H9 (cell line): Measurements from ENCODE around the gene B4GALNT1. TPM values are rescaled to one million over a fixed set of nuclear protein-coding genes. Genes with fewer than 3 reads are reported as not detected.

Experiments used
- DNase-seq: peaks from one replicate; pipeline ENCODE4 v3.0.0-alpha.2; 2017
- H2AFZ ChIP-seq: one replicate; pipeline ENCODE4 v1.6.1; 2013; ENCODE audit warnings: mild to moderate bottlenecking, low read length, control low read depth, moderate library complexity
- H2AK5ac ChIP-seq: 2 replicates; pipeline ENCODE4 v1.6.1; 2013; ENCODE audit warnings: low read length, control low read depth, mixed read lengths; ENCODE audit not compliant: insufficient read length
- H2BK120ac ChIP-seq: one replicate; pipeline ENCODE4 v1.6.1; 2013; ENCODE audit warnings: low read depth, mild to moderate bottlenecking, low read length, control low read depth, inconsistent platforms; ENCODE audit not compliant: poor library complexity, severe bottlenecking
- H2BK12ac ChIP-seq: 2 replicates; pipeline ENCODE4 v1.6.1; 2013; ENCODE audit warnings: low read length, control low read depth, mixed read lengths, low read depth; ENCODE audit not compliant: insufficient read length
- H2BK15ac ChIP-seq: 2 replicates; pipeline ENCODE4 v1.6.1; 2013; ENCODE audit warnings: low read depth, low read length, control low read depth
- H2BK20ac ChIP-seq: one replicate; pipeline ENCODE4 v1.6.1; 2013; ENCODE audit warnings: low read depth, mild to moderate bottlenecking, low read length, control low read depth, inconsistent platforms; ENCODE audit not compliant: poor library complexity, severe bottlenecking
- H2BK5ac ChIP-seq: 2 replicates; pipeline ENCODE4 v1.6.1; 2013; ENCODE audit warnings: low read length, control low read depth, mixed read lengths; ENCODE audit not compliant: insufficient read length
- H3K14ac ChIP-seq: 2 replicates; pipeline ENCODE4 v1.6.1; 2013; ENCODE audit warnings: low read length, control low read depth; ENCODE audit not compliant: insufficient read depth
- H3K18ac ChIP-seq: 2 replicates; pipeline ENCODE4 v1.6.1; 2013; ENCODE audit warnings: low read depth, mild to moderate bottlenecking, mixed read lengths, low read length, control low read depth; ENCODE audit not compliant: insufficient read length
- H3K23ac ChIP-seq: 2 replicates; pipeline ENCODE4 v1.6.1; 2013; ENCODE audit warnings: low read length, control low read depth, mixed read lengths, low read depth; ENCODE audit not compliant: insufficient read length
- H3K23me2 ChIP-seq: 2 replicates; pipeline ENCODE4 v1.6.1; 2013; ENCODE audit warnings: low read depth, mild to moderate bottlenecking, mixed read lengths, low read length, control low read depth; ENCODE audit not compliant: insufficient read length, poor library complexity, severe bottlenecking
- H3K27ac ChIP-seq: 2 replicates; pipeline ENCODE4 v1.5.1; 2013; ENCODE audit warnings: low read length, control low read depth, mixed read lengths, low read depth; ENCODE audit not compliant: insufficient read length
- H3K27me3 ChIP-seq: 2 replicates; pipeline ENCODE4 v1.6.1; 2013; ENCODE audit warnings: low read length, control low read depth, inconsistent platforms; ENCODE audit not compliant: insufficient read depth
- H3K4ac ChIP-seq: 2 replicates; pipeline ENCODE4 v1.6.1; 2013; ENCODE audit warnings: low read depth, mild to moderate bottlenecking, control low read depth, inconsistent platforms, low read length, moderate library complexity
- H3K4me1 ChIP-seq: 2 replicates; pipeline ENCODE4 v1.6.1; 2013; ENCODE audit warnings: low read length, control low read depth, inconsistent platforms; ENCODE audit not compliant: insufficient read depth
- H3K4me2 ChIP-seq: 2 replicates; pipeline ENCODE4 v1.6.1; 2013; ENCODE audit warnings: low read length, control low read depth, mixed read lengths; ENCODE audit not compliant: insufficient read length, insufficient read depth
- H3K56ac ChIP-seq: 2 replicates; pipeline ENCODE4 v1.6.1; 2013; ENCODE audit warnings: low read depth, mild to moderate bottlenecking, mixed read lengths, low read length, control low read depth; ENCODE audit not compliant: insufficient read length
- H3K79me1 ChIP-seq: 2 replicates; pipeline ENCODE4 v1.6.1; 2013; ENCODE audit warnings: low read depth, mild to moderate bottlenecking, moderate library complexity, low read length, control low read depth, inconsistent platforms; ENCODE audit not compliant: insufficient read depth, poor library complexity, severe bottlenecking
- H3K79me2 ChIP-seq: 2 replicates; pipeline ENCODE4 v1.6.1; 2013; ENCODE audit warnings: low read length, control low read depth, inconsistent platforms; ENCODE audit not compliant: insufficient read depth
- H3K9ac ChIP-seq: 2 replicates; pipeline ENCODE4 v1.6.1; 2013; ENCODE audit warnings: low read length, control low read depth, mixed read lengths; ENCODE audit not compliant: insufficient read length; ENCODE audit errors: extremely low read depth
- H3K9me3 ChIP-seq: one replicate; pipeline ENCODE4 v1.6.1; 2013; ENCODE audit warnings: low read depth, low read length, inconsistent platforms; ENCODE audit not compliant: control insufficient read depth
- H3T11ph ChIP-seq: one replicate; pipeline ENCODE4 v1.6.1; 2013; ENCODE audit warnings: mild to moderate bottlenecking, low read length, control low read depth, inconsistent platforms
- H4K20me1 ChIP-seq: one replicate; pipeline ENCODE4 v1.6.1; 2013; ENCODE audit not compliant: control insufficient read depth, insufficient read length, insufficient read depth
- H4K5ac ChIP-seq: 2 replicates; pipeline ENCODE4 v1.6.1; 2013; ENCODE audit warnings: low read depth, mild to moderate bottlenecking, mixed read lengths, low read length, control low read depth; ENCODE audit not compliant: insufficient read length
- H4K8ac ChIP-seq: replicated peaks from 2 replicates; pipeline ENCODE4 v1.6.1; 2013; ENCODE audit warnings: low read length, control low read depth, mixed read lengths, low read depth; ENCODE audit not compliant: insufficient read length
- H4K91ac ChIP-seq: 2 replicates; pipeline ENCODE4 v1.6.1; 2013; ENCODE audit warnings: low read depth, mild to moderate bottlenecking, moderate library complexity, mixed read lengths, low read length, control low read depth; ENCODE audit not compliant: insufficient read length
- H3K27ac Mint-ChIP-seq, 3 experiments: 2 replicates in 2 of 3; 3 replicates in 1 of 3; pipeline ENCODE4 v1.8.0; 2020 to 2021; ENCODE audit warnings: mixed read lengths in 3 of 3, mild to moderate bottlenecking in 1 of 3, moderate library complexity in 1 of 3
- H3K27me3 Mint-ChIP-seq: 2 replicates; pipeline ENCODE4 v1.8.0; 2021; ENCODE audit warnings: low read depth, mild to moderate bottlenecking, moderate library complexity, mixed read lengths
- H3K36me3 Mint-ChIP-seq, 3 experiments: 2 replicates in 2 of 3; 3 replicates in 1 of 3; pipeline ENCODE4 v1.8.0; 2020 to 2021; ENCODE audit warnings: low read depth in 3 of 3, mixed read lengths in 3 of 3; ENCODE audit not compliant: insufficient read depth in 1 of 3
- H3K4me1 Mint-ChIP-seq, 2 experiments: 2 replicates each; pipeline ENCODE4 v1.8.0; 2020; ENCODE audit warnings: mixed read lengths in 2 of 2
- H3K4me3 Mint-ChIP-seq, 2 experiments: 2 replicates in 1 of 2; 3 replicates in 1 of 2; pipeline ENCODE4 v1.8.0; 2020 to 2021; ENCODE audit warnings: mild to moderate bottlenecking in 2 of 2, mixed read lengths in 2 of 2, moderate library complexity in 1 of 2
- H3K9me3 Mint-ChIP-seq, 2 experiments: 2 replicates in 1 of 2; 3 replicates in 1 of 2; pipeline ENCODE4 v1.8.0; 2020; ENCODE audit warnings: mild to moderate bottlenecking in 2 of 2, mixed read lengths in 2 of 2, moderate library complexity in 1 of 2
- CTCF ChIP-seq: fragments of 200-600 bp; sonication (generic); conservative IDR thresholded peaks from 3 replicates; pipeline ENCODE4 v1.8.0; 2021; ENCODE audit warnings: antibody characterized with exemption, mild to moderate bottlenecking
- whole genome bisulfite sequencing: extraction: QIAGEN DNeasy Blood & Tissue Kit; methylation state at CpG from one replicate; pipeline ENCODE4 v1.1.7; 2013; ENCODE audit warnings: missing lambda C conversion rate, low lambda C conversion rate, mixed read lengths; ENCODE audit not compliant: insufficient read length; ENCODE audit errors: extremely low coverage; 5-methylcytosine and 5-hydroxymethylcytosine counted together
- total RNA-seq: library from RNA; stranded (reverse); gene quantifications from 2 replicates; pipeline ENCODE4 v1.2.1, GENCODE V29; 2021

B4GALNT1 gene
- total RNA-seq, 1 experiment from 2014 or later = 2.3 TPM

- no peak overlapping the region; a peak in 1 of 5 replicates for H3K4me3 Mint-ChIP-seq
- H3K4me2 ChIP-seq = no peak overlapping the region
- H3K56ac ChIP-seq = no peak overlapping the region
- H2BK5ac ChIP-seq = no peak overlapping the region
- H3K4ac ChIP-seq = no peak overlapping the region
- H3K14ac ChIP-seq = no peak overlapping the region
- no CpG with 5 or more reads among the region's 3 CpGs for WGBS
- peaks cover 4% of the 10 kb centered on the region for H3K23me2 ChIP-seq
- H2BK20ac ChIP-seq = no peak overlapping the region
- no peaks in the 10 kb centered on the region for H3K9me3 ChIP-seq
- no peak overlapping the region for H2AK5ac ChIP-seq
- no peak overlapping the region for H3K27ac ChIP-seq
- H3K4me1 Mint-ChIP-seq = peaks cover 21 to 22% of the 10 kb centered on the region in 2 experiments
- peaks cover 11 to 13% of the 10 kb centered on the region in 2 experiments; a peak in 4 of 5 replicates for H3K9me3 Mint-ChIP-seq
- no peak overlapping the region for H3K27ac Mint-ChIP-seq
- peaks cover 2% of the 10 kb centered on the region; the same call in 1 of the 2 replicates for H3K27me3 ChIP-seq
- peaks cover 4% of the 10 kb centered on the region; the same call in 1 of the 2 replicates for H3K4me1 ChIP-seq
- H4K8ac ChIP-seq = no peak overlapping the region
- DNase-seq = no peak
- H4K20me1 ChIP-seq = no peaks in the 10 kb centered on the region
- no peak for TF ChIP-seq CTCF
- H3T11ph ChIP-seq = no peak overlapping the region
- no peak overlapping the region for H4K5ac ChIP-seq
- no peak overlapping the region for H4K91ac ChIP-seq
- no peaks in the 10 kb centered on the region; a peak in 1 of 7 replicates for H3K36me3 Mint-ChIP-seq
- no peaks in the 10 kb centered on the region for H3K79me1 ChIP-seq
- H2BK12ac ChIP-seq = no peak overlapping the region
- H2BK120ac ChIP-seq = no peak overlapping the region
- no peak overlapping the region for H3K23ac ChIP-seq
- peaks cover 31% of the 10 kb centered on the region for H3K27me3 Mint-ChIP-seq
- H3K79me2 ChIP-seq = no peaks in the 10 kb centered on the region
- no peak overlapping the region for H3K9ac ChIP-seq
- H2BK15ac ChIP-seq = no peak overlapping the region
- no peak overlapping the region for H2AFZ ChIP-seq
- H3K18ac ChIP-seq = no peak overlapping the region
Measured at GRCh38 chr12:57638096-57638495, 5.1 kb upstream of the B4GALNT1 start.
